Calu3 (cell line): Measurements from ENCODE around the gene TCP11L2. TPM values are rescaled to one million over a fixed set of nuclear protein-coding genes. Genes with fewer than 3 reads are reported as not detected.

Experiments used
- BruUV-seq: library from RNA; stranded (reverse); fragments of 400-500 nt; replicated peaks from 2 replicates; lab custom pipeline; 2021; lab: Mats Ljungman, UMichigan
- CTCF ChIA-PET: fragments of 300-600 bp; sonication (Branson Sonifier 250); formaldehyde crosslinking; loops from one replicate; lab custom pipeline; 2022; ENCODE audit warnings: antibody characterized with exemption; lab: Charles Lee
- DNase-seq: peaks from one replicate; pipeline ENCODE4 v3.0.0; 2022
- H3K27ac Mint-ChIP-seq: one replicate; pipeline ENCODE4 v1.8.0; 2022; ENCODE audit warnings: mixed read lengths; ENCODE audit not compliant: unreplicated experiment
- H3K27me3 Mint-ChIP-seq: one replicate; pipeline ENCODE4 v1.8.0; 2022; ENCODE audit warnings: mixed read lengths; ENCODE audit not compliant: unreplicated experiment
- H3K36me3 Mint-ChIP-seq: one replicate; pipeline ENCODE4 v1.8.0; 2022; ENCODE audit warnings: mild to moderate bottlenecking, moderate library complexity, mixed read lengths; ENCODE audit not compliant: insufficient read depth, unreplicated experiment
- H3K4me1 Mint-ChIP-seq: one replicate; pipeline ENCODE4 v1.8.0; 2022; ENCODE audit warnings: mild to moderate bottlenecking, low read depth, mixed read lengths; ENCODE audit not compliant: unreplicated experiment
- H3K4me3 Mint-ChIP-seq: one replicate; pipeline ENCODE4 v1.8.0; 2022; ENCODE audit warnings: mild to moderate bottlenecking, low read depth, moderate library complexity, mixed read lengths; ENCODE audit not compliant: unreplicated experiment
- H3K9me3 Mint-ChIP-seq: one replicate; pipeline ENCODE4 v1.8.0; 2022; ENCODE audit warnings: low read depth, mixed read lengths; ENCODE audit not compliant: unreplicated experiment
- intact Hi-C: fragments of 100-400 bp; cut with micrococcal nuclease; formaldehyde crosslinking; loops from one replicate; pipeline ENCODE4 v1.10.0; 2022; ENCODE audit not compliant: unreplicated experiment
- total RNA-seq: library from RNA; stranded (reverse); gene quantifications from 2 replicates; pipeline ENCODE4 v1.2.3, GENCODE V29; 2022
- TF ChIP-seq, protein P1 (sequence below): fragments of 200-600 bp; IDR thresholded peaks from one replicate; pipeline ENCODE4 v1.8.0; 2022; ENCODE audit warnings: antibody characterized with exemption; ENCODE audit not compliant: unreplicated experiment

Gene TCP11L2
- total RNA-seq, 1 experiment from 2014 or later, result 37.7 TPM

DNA sequence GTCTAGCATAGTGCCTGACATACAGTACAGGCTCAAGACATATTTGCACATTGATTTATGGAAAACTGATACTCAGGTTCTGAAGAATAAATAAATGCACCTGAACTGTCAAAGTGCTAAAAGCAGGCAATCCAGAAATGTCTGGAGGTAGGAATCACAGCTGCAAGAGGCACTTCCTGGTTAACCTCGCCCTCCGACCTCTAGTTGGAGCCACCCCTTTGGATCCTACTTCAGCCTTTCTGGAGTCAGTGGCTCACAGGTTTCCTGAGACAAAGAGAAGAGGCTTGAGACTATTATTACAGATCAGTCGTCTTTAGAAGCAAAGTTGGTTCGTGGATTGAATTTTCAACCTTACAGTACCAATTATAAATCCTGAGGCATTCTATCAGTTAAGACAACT lies 13.0 kb downstream of the TCP11L2 start:
- Mint-ChIP-seq H3K36me3 (peaks cover 36% of the 10 kb centered on the region), H3K27me3 (no peaks in the 10 kb centered on the region), H3K4me1 (peaks cover 10% of the 10 kb centered on the region), H3K27ac (no peak overlapping the region), H3K4me3 (no peak overlapping the region), H3K9me3 (no peaks in the 10 kb centered on the region)
- no peak for DNase-seq
- BruUV-seq, result no TSS peak
- CTCF ChIA-PET, result interaction anchor here (1.4 kb wide), 1 partner anchor 19 kb away, joined by 5 read pairs; no protein-coding TSS in a partner anchor
- TF ChIP-seq, protein P1, sequence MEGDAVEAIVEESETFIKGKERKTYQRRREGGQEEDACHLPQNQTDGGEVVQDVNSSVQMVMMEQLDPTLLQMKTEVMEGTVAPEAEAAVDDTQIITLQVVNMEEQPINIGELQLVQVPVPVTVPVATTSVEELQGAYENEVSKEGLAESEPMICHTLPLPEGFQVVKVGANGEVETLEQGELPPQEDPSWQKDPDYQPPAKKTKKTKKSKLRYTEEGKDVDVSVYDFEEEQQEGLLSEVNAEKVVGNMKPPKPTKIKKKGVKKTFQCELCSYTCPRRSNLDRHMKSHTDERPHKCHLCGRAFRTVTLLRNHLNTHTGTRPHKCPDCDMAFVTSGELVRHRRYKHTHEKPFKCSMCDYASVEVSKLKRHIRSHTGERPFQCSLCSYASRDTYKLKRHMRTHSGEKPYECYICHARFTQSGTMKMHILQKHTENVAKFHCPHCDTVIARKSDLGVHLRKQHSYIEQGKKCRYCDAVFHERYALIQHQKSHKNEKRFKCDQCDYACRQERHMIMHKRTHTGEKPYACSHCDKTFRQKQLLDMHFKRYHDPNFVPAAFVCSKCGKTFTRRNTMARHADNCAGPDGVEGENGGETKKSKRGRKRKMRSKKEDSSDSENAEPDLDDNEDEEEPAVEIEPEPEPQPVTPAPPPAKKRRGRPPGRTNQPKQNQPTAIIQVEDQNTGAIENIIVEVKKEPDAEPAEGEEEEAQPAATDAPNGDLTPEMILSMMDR, result no peak
- intact Hi-C loops, result no loop called here

GRCh38 chr12:106317406-106318082 lies 15.0 kb downstream of the TCP11L2 start:
- TF ChIP-seq, protein P1, result no peak
- no peak overlapping the region for H3K4me3 Mint-ChIP-seq
- H3K9me3 Mint-ChIP-seq, result no peaks in the 10 kb centered on the region
- BruUV-seq, result no TSS peak
- no peak for DNase-seq
- H3K27ac Mint-ChIP-seq, result no peak overlapping the region
- peaks cover 9% of the 10 kb centered on the region for H3K4me1 Mint-ChIP-seq
- H3K36me3 Mint-ChIP-seq, result peaks cover 36% of the 10 kb centered on the region
- intact Hi-C loops, result no loop called here
- no peaks in the 10 kb centered on the region for H3K27me3 Mint-ChIP-seq
- CTCF ChIA-PET, result no interaction called here

DNA sequence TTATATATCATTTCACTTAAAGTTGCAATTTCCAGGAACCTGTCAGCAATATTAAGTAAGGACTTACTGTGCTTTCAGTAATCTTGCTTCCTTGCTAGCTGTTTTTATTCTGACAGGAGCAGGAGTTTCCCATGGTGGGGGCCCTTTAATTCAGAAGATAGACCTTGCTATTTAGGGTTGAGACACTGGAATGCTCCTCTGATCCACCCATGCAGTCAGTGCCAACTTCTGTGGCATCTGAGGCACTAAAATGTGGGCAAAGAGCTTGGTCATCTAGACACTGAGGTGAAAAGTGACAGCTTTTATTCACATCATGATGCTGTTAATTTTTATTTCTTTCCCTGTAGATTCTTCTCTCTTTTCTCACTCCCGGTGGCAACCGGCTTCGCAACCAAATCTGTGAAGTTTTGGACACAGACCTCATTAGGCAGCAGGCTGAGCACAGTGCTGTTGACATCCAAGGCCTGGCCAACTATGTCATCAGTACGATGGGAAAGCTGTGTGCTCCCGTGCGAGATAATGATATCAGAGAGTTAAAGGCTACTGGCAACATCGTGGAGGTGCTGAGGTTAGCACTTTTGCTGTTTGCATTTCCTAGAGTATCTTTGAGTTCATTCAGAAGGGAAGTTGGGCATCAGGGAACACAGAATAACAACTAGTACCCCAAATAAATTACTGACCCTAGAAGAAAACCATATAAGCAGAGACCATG lies 18.8 kb downstream of the TCP11L2 start:
- CTCF ChIA-PET, result no interaction called here
- Mint-ChIP-seq H3K27ac (no peak overlapping the region), H3K4me3 (no peak overlapping the region), H3K27me3 (no peaks in the 10 kb centered on the region), H3K9me3 (no peaks in the 10 kb centered on the region), H3K4me1 (no peaks in the 10 kb centered on the region), H3K36me3 (peaks cover 19% of the 10 kb centered on the region)
- TF ChIP-seq, protein P1, result no peak
- intact Hi-C loops, result no loop called here
- BruUV-seq, result no TSS peak
- DNase-seq, result no peak

- intact Hi-C loops, result no loop called here
- no peaks in the 10 kb centered on the region for H3K27me3 Mint-ChIP-seq
- no peak overlapping the region for H3K4me3 Mint-ChIP-seq
- DNase-seq, result no peak
- no peaks in the 10 kb centered on the region for H3K9me3 Mint-ChIP-seq
- H3K36me3 Mint-ChIP-seq, result peaks cover 9% of the 10 kb centered on the region
- BruUV-seq, result no TSS peak
- TF ChIP-seq, protein P1, result no peak
- CTCF ChIA-PET, result no interaction called here
- no peak overlapping the region for H3K27ac Mint-ChIP-seq
- H3K4me1 Mint-ChIP-seq, result no peaks in the 10 kb centered on the region
Observed at GRCh38 chr12:106323537-106323936, 21.0 kb downstream of the TCP11L2 start.
